GM12892 (cell line): Measurements from ENCODE around the gene PRKN.

Source experiments
- DNase-seq: peaks from one replicate; pipeline ENCODE4 v3.0.0; 2011; ENCODE audit not compliant: insufficient read length
- FAIRE-seq: peaks from 2 replicates; lab custom pipeline; 2011; peaks lifted over from hg19 to GRCh38; lab: Jason Lieb, UNC
- POLR2A ChIP-seq: IDR thresholded peaks from 2 replicates; pipeline ENCODE4 v1.6.1; 2011; ENCODE audit warnings: low read depth, low read length, control low read depth
- POLR2AphosphoS5 ChIP-seq: IDR thresholded peaks from 2 replicates; pipeline ENCODE4 v1.6.1; 2011; ENCODE audit warnings: low read depth, low read length, control low read depth
- TAF1 ChIP-seq: IDR thresholded peaks from 2 replicates; pipeline ENCODE4 v1.6.1; 2011; ENCODE audit warnings: low read depth, mild to moderate bottlenecking, control low read depth, low read length, borderline replicate concordance

Gene PRKN

DNA sequence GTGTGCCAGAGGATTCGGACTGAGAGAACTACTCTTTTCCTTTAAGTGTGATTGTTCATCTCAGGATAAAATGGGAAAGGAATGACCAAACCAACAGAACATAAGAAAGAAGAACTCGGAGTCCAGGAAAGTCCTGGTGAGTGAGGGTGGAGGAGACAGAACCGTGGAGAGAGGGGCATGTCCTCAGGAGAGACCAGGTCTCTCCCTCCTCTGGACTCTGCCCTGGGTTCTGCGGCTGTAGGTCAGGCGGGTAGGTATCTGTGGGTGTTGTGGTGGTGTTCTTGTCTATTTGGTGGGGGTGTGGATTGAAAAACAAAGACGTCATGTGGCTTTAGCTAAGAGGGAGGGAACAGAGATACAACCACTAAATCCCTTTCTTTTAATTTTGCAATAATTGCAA is 1424.6 kb downstream of the PRKN start:
- DNase-seq, result no peak
- TF ChIP-seq POLR2AphosphoS5 (no peak), POLR2A (no peak), TAF1 (no peak)
- FAIRE-seq, result no peak

DNA sequence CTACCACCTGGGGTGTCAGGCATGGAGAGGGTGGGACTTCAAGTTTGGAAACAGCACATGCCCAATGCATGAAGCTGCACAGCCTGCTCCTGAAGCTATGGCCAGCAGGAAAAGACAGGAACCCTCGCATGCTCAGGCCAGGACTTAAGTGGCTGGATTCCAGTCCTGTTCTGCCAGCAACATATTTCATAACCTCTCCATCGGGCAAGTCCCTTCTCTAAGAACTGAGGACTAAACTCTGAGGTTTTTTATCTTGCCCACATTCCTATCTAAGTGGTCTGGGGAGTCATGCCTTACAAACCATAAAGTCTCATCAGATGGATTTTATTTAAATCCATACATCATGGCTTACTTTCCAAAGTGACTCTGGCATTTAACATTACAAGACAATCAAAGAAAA is 1426.2 kb downstream of the PRKN start:
- FAIRE-seq, result no peak
- TF ChIP-seq POLR2AphosphoS5, result no peak
- no peak for TF ChIP-seq POLR2A
- no peak for TF ChIP-seq TAF1
- no peak for DNase-seq

DNA sequence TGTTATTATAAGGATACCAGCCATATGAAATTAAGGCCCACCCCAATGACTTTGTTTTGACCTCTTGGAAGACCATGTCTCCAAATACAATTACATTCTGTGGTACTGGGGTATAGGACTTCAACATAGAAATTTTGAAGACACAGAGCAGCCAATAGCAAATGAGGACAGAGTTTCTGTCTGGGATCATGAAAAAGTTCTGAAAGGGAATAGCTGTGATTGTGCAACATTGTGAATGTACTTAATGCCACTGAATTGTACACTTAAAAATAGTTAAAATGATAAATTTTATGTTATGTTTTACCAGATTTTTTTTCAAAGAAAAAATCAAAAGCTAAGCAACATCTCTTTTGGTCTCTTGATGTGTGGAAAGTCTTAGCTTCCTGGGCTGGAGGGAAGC is 1426.7 kb downstream of the PRKN start:
- DNase-seq (no peak), FAIRE-seq (no peak)
- TF ChIP-seq POLR2A, result no peak
- TF ChIP-seq POLR2AphosphoS5, result no peak
- TF ChIP-seq TAF1, result no peak

DNA sequence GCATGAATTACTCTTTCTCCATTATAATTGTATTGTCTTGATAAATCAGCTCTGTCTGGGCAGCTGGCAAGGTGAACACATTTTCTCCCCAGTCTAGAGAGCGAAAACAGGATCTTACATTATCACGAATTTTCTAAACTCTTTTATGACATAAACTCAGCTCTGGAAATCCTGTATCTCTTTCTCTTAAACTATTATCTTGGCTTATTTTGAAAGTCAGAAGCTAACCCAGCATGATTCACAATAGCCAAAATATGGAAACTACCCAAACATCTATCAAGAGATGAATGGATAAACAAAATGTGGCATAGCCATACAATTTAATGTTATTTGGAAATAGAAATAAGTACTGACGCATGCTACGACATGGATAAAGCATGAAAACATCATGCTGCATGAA is 1427.8 kb downstream of the PRKN start:
- DNase-seq (no peak), FAIRE-seq (no peak)
- no peak for TF ChIP-seq TAF1
- TF ChIP-seq POLR2AphosphoS5, result no peak
- no peak for TF ChIP-seq POLR2A
